HTR-8/SVneo (cell line): ENCODE measurements around the gene DCAF8L1.
"Not testable (repeated sequence)": the region's sequence is repeated elsewhere in the genome, so short reads cannot be mapped to it uniquely, and the experiment has no call there.

Experiments
- DNase-seq: peaks from one replicate; pipeline ENCODE4 v3.0.0; 2011; ENCODE audit warnings: low spot score, mixed read lengths; ENCODE audit not compliant: insufficient read length
- FAIRE-seq: peaks from 2 replicates; lab custom pipeline; 2011; peaks lifted over from hg19 to GRCh38; lab: Jason Lieb, UNC

Gene DCAF8L1

GRCh38 chrX:27981349-27981748 lies at the start of gene DCAF8L1:
Gene DCAF8L1 (minus strand): TSS chrX:27981449. CDS start chrX:27981334, 115 bp downstream.
- no peak for DNase-seq
- no peak for FAIRE-seq

GRCh38 chrX:28022371-28022770 lies 41.1 kb upstream of the DCAF8L1 start:
- FAIRE-seq, result no peak
- no peak for DNase-seq

- DNase-seq (no peak), FAIRE-seq (peak; percentile 52)
Measured at GRCh38 chrX:28016823-28017222, 35.6 kb upstream of the DCAF8L1 start.

GRCh38 chrX:28015993-28016392 lies 34.7 kb upstream of the DCAF8L1 start:
- FAIRE-seq, result no peak
- no peak for DNase-seq

- DNase-seq, result no peak
- FAIRE-seq, result no peak
Measured at GRCh38 chrX:28010875-28011274, 29.6 kb upstream of the DCAF8L1 start.

GRCh38 chrX:27998666-27999065 lies 17.4 kb upstream of the DCAF8L1 start:
- no peak for DNase-seq
- FAIRE-seq, result no peak

- no peak for FAIRE-seq
- no peak for DNase-seq
Measured at GRCh38 chrX:27997622-27998021, 16.4 kb upstream of the DCAF8L1 start.

GRCh38 chrX:27996132-27996531 lies 14.9 kb upstream of the DCAF8L1 start:
- FAIRE-seq (peak; percentile 58), DNase-seq (no peak)

GRCh38 chrX:27995611-27996010 lies 14.4 kb upstream of the DCAF8L1 start:
- no peak for DNase-seq
- FAIRE-seq, result no peak

GRCh38 chrX:27987862-27988646 lies 6.8 kb upstream of the DCAF8L1 start:
- FAIRE-seq (no peak), DNase-seq (no peak)

- FAIRE-seq, result peak; percentile 82
- DNase-seq, result not testable (repeated sequence)
Measured at GRCh38 chrX:27976934-27977333, 4.3 kb downstream of the DCAF8L1 start.

- DNase-seq (no peak), FAIRE-seq (no peak)
Measured at GRCh38 chrX:27976284-27976683, 5.0 kb downstream of the DCAF8L1 start.

- FAIRE-seq (no peak), DNase-seq (no peak)
Measured at GRCh38 chrX:27968878-27969277, 12.4 kb downstream of the DCAF8L1 start.

- no peak for DNase-seq
- no peak for FAIRE-seq
Measured at GRCh38 chrX:27968352-27968751, 12.9 kb downstream of the DCAF8L1 start.

- DNase-seq, result no peak
- no peak for FAIRE-seq
Measured at GRCh38 chrX:27966955-27967354, 14.3 kb downstream of the DCAF8L1 start.

GRCh38 chrX:27966492-27966891 lies 14.8 kb downstream of the DCAF8L1 start:
- FAIRE-seq (no peak), DNase-seq (no peak)

GRCh38 chrX:27965348-27965747 lies 15.9 kb downstream of the DCAF8L1 start:
- not testable (repeated sequence) for DNase-seq, FAIRE-seq

- FAIRE-seq (no peak), DNase-seq (no peak)
Measured at GRCh38 chrX:27964432-27964831, 16.8 kb downstream of the DCAF8L1 start.

GRCh38 chrX:27960410-27960809 lies 20.8 kb downstream of the DCAF8L1 start:
- DNase-seq, FAIRE-seq: not testable (repeated sequence)

GRCh38 chrX:27953171-27953570 lies 28.1 kb downstream of the DCAF8L1 start:
- no peak for FAIRE-seq

GRCh38 chrX:27933361-27933760 lies 47.9 kb downstream of the DCAF8L1 start:
- FAIRE-seq, result no peak
- DNase-seq, result no peak

More at GRCh38 chrX:27953171-27953570, 28.1 kb downstream of the DCAF8L1 start:
- DNase-seq, result no peak
